ENCODE results near the gene CNNM1. TPM values are rescaled to one million over a fixed set of nuclear protein-coding genes. Genes with fewer than 3 reads are reported as not detected.

CNNM1 gene
- 19.0 to 22.4 TPM (median 21.5 TPM) in 5 replicates for total RNA-seq (2022; extraction: Qiagen RNA extraction; ENCODE audit: low read depth)

GRCh38 chr10:99329304-99329553, at the start of gene CNNM1:
TSS of gene CNNM1 (plus strand) at chr10:99329356. CDS start at chr10:99329388, 32 bp downstream.

DNA sequence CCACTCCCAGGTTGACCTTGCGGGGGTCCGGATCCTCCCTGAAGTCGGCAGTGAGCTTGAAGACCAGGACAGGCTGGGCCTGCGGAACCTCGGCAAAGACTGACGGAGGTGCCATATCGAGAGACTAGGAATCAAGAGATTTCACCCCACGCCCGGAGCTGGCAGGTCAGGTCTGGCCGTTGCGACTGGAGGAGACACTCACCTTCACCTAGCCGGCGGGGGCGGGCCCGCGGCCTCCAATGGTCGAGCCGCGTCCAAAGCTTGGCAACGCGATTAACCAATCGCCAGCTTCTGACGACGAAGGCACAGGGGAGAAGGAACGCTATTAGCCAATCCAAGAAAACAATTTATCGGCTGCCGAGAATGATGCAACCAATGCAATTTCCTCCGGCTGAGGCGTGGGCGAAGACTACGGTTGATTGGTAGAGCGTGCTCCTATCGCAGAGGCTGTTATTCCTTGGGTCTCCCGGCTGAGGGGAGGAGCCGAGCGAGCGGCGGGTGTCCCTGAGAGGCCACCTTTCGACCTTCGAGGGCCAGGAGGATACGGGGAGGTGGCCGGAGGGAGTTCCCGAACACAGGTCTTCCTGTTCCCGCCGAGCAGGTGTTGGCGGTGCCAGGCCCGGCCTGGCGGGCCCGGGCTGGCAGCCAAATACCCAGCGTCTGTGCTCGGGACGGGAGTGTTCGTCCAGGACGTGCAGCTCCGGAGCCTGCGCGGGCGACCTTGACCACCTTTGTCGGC, 101.5 kb downstream of the CNNM1 start, which contains the start of gene GOT1:
Gene GOT1, minus strand, starts transcription at position 174 of the 739 bp plus-strand sequence. Its CDS starts 59 bp downstream, at position 115.

Other genes with a start within 250 kb of the CNNM1 start
- gene HPSE2, start 93.5 kb upstream of the CNNM1 start, total RNA-seq (2022; extraction: Qiagen RNA extraction; ENCODE audit: low read depth): not detected in 5 replicates
- gene GOT1, start 101.3 kb downstream of the CNNM1 start, total RNA-seq (2022; extraction: Qiagen RNA extraction; ENCODE audit: low read depth): 34.2 to 40.8 TPM (median 34.9 TPM) in 5 replicates
- gene NKX2-3, start 203.6 kb downstream of the CNNM1 start, total RNA-seq (2022; extraction: Qiagen RNA extraction; ENCODE audit: low read depth): 0.06 TPM in 1 of 5 replicates, not detected in the others

Measured in A549 treated with DMSO at 1 μM for 4 hours (cell line).